Testis (tissue), 3 donors: ENCODE data around the gene LEMD2. TPM values are rescaled to one million over a fixed set of nuclear protein-coding genes. Genes with fewer than 3 reads are reported as not detected.

Source experiments
- DNase-seq: peaks from one replicate; pipeline ENCODE4 v3.0.0-alpha.2; 2019
- H3K27ac ChIP-seq, 2 donors: fragments of 200-600 bp; sonication (generic); one replicate each; pipeline ENCODE4 v1.5.1; 2019
- H3K27me3 ChIP-seq: fragments of 200-600 bp; sonication (generic); one replicate; pipeline ENCODE4 v1.5.1; 2019
- H3K36me3 ChIP-seq: fragments of 200-600 bp; sonication (generic); one replicate; pipeline ENCODE4 v1.5.1; 2017; ENCODE audit warnings: low read depth; ENCODE audit errors: missing control alignments
- H3K4me1 ChIP-seq: fragments of 200-600 bp; sonication (generic); one replicate; pipeline ENCODE4 v1.5.1; 2019
- H3K4me3 ChIP-seq, 2 donors: fragments of 200-600 bp; sonication (generic); one replicate each; pipeline ENCODE4 v1.5.1; 2017 to 2019
- H3K9me3 ChIP-seq: fragments of 200-600 bp; sonication (generic); one replicate; pipeline ENCODE4 v1.5.1; 2017
- CTCF ChIP-seq, 3 experiments: fragments of 450-650 bp in 2 of 3; fragments of 200-600 bp in 1 of 3; sonication (generic) in 1 of 3; IDR thresholded peaks; one replicate each; pipeline ENCODE4 v1.5.1; 2016 to 2019; ENCODE audit warnings: antibody characterized with exemption in 3 of 3, mild to moderate bottlenecking in 2 of 3, moderate library complexity in 1 of 3
- POLR2A ChIP-seq: fragments of 450-650 bp; IDR thresholded peaks from one replicate; pipeline ENCODE4 v1.6.1; 2017; ENCODE audit warnings: antibody characterized with exemption, mild to moderate bottlenecking, moderate library complexity
- WGBS, 2 donors: methylation state at CpG; one replicate each; pipeline ENCODE4 v1.1.5; 2018; 5-methylcytosine and 5-hydroxymethylcytosine counted together
- intact Hi-C: fragments of 100-400 bp; cut with DNase I; formaldehyde crosslinking; loops from one replicate; pipeline ENCODE4 v1.15.1; 2023; ENCODE audit warnings: low total_unique reads
- polyA plus RNA-seq: library from polyadenylated mRNA; stranded (reverse); fragments of 350-450 nt; fragmentation: Illumina TruSeq; extraction: RNeasy Lipid Tissue Mini Kit (QIAGEN cat#74804); gene quantifications from one replicate; pipeline ENCODE4 v1.2.3, GENCODE V29; 2014; ENCODE audit warnings: low read depth, low replicate concordance; ENCODE audit not compliant: insufficient read depth
- total RNA-seq, 2 donors: library from RNA; depleted of rRNA; stranded (reverse); fragments of >200 nt; gene quantifications; one replicate each; pipeline ENCODE4 v1.2.3, GENCODE V29; 2016

Gene LEMD2
- total and polyA plus RNA-seq, 3 donors from 2014 or later, result 71.2 to 89.5 (median 77.0) TPM

- intact Hi-C loops, result loop anchor here (10.0 kb wide), 1 partner anchor 403 kb away; no protein-coding TSS in a partner anchor
- Histone ChIP-seq H3K27me3 (no peaks in the 10 kb centered on the region), H3K36me3 (no peaks in the 10 kb centered on the region), H3K9me3 (no peaks in the 10 kb centered on the region), H3K4me1 (peaks cover 6% of the 10 kb centered on the region), H3K4me3 (no peak overlapping the region), H3K27ac (no peak overlapping the region)
- no peak for TF ChIP-seq CTCF (IDR thresholded peaks at IDR 0.05)
- TF ChIP-seq POLR2A, result no peak
- 78 to 89% methylated on average over 6 to 15 of the region's 15 CpGs for WGBS, 2 donors
- no peak for DNase-seq
These were observed 36.9 kb downstream of the LEMD2 start for GRCh38 chr6:33751771-33752645.

DNA sequence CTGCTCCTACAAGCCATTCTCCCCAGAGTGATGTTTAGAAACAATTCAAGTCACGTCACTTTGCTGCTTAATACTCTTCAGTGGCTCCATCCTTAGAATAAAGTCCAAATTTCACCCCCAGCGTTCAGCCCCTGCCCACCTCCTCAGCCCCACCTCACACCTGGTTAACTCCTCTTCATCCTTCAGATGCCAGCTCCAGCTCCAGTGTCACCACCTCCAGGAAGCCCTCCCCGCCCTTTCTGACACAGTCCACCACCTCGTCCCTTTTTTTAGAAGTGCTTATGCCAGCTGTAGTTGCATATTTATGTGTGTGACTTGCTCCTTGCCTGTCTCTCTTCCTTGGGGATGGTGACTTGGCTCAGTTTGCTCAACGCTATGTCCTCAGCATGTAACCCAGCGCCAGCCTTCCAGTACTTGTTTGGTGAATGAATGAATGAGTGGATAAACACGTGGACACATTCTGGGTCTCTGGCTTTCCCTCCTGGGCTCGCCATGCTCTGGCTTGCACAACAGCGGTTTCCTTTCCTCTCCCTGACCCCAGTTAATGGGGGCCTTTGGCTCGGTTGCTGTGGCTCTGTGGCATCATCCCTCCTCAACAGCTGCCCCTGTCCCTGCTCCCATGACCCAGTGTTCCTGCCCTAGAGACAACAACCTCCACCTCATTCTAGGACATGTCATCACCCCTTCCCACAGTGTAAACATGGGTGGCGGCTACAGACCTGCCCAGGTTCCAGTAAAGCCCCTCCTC, 38.5 kb downstream of the LEMD2 start:
- H3K4me1 ChIP-seq, result peaks cover 6% of the 10 kb centered on the region
- no peak for TF ChIP-seq POLR2A
- TF ChIP-seq CTCF (IDR thresholded peaks at IDR 0.05), result no peak
- no peak for DNase-seq
- no peak overlapping the region for H3K27ac ChIP-seq
- no peak overlapping the region for H3K4me3 ChIP-seq
- no peaks in the 10 kb centered on the region for H3K36me3 ChIP-seq
- no peaks in the 10 kb centered on the region for H3K27me3 ChIP-seq
- intact Hi-C loops, result loop anchor here (10.0 kb wide), 1 partner anchor 404 kb away; no protein-coding TSS in a partner anchor
- H3K9me3 ChIP-seq, result no peaks in the 10 kb centered on the region
- 56 to 69% methylated on average over 11 of the region's 11 CpGs for WGBS, 2 donors

GRCh38 chr6:33749401-33749800, 39.5 kb downstream of the LEMD2 start:
- intact Hi-C loops, result no loop called here

GRCh38 chr6:33748841-33749240, 40.1 kb downstream of the LEMD2 start:
- intact Hi-C loops, result no loop called here
- DNase-seq, result no peak
- WGBS, 2 donors, result 89 to 92% methylated on average over 4 of the region's 4 CpGs

More at GRCh38 chr6:33749401-33749800, 39.5 kb downstream of the LEMD2 start:
- Histone ChIP-seq H3K9me3 (no peaks in the 10 kb centered on the region), H3K27me3 (no peaks in the 10 kb centered on the region), H3K4me3 (no peak overlapping the region), H3K4me1 (peaks cover 6% of the 10 kb centered on the region), H3K36me3 (no peaks in the 10 kb centered on the region), H3K27ac (no peak overlapping the region)
- DNase-seq, result no peak
- TF ChIP-seq CTCF (IDR thresholded peaks at IDR 0.05) (no peak), POLR2A (no peak)
- 90 to 92% methylated on average over 6 to 7 of the region's 7 CpGs for WGBS, 2 donors

More at GRCh38 chr6:33748841-33749240, 40.1 kb downstream of the LEMD2 start:
- Histone ChIP-seq H3K36me3 (no peaks in the 10 kb centered on the region), H3K27ac (no peak overlapping the region), H3K27me3 (no peaks in the 10 kb centered on the region), H3K4me1 (peaks cover 6% of the 10 kb centered on the region), H3K4me3 (no peak overlapping the region), H3K9me3 (no peaks in the 10 kb centered on the region)
- TF ChIP-seq CTCF (IDR thresholded peaks at IDR 0.05), result no peak
- TF ChIP-seq POLR2A, result no peak
